Skin of body (tissue), 2 donors: ENCODE measurements around the gene ZC3H10. TPM values are rescaled to one million over a fixed set of nuclear protein-coding genes. Genes with fewer than 3 reads are reported as not detected.
"Not testable (repeated sequence)": the region's sequence is repeated elsewhere in the genome, so short reads cannot be mapped to it uniquely, and the experiment has no call there.

Experiments used
- DNase-seq: peaks from one replicate; lab custom pipeline; 2025; lab: John Stamatoyannopoulos, UW
- total RNA-seq: library from RNA; depleted of rRNA; stranded (reverse); fragments of >200 nt; gene quantifications from one replicate; pipeline ENCODE4 v1.2.3, GENCODE V29; 2014

The ZC3H10 gene
- 3.0 TPM for total RNA-seq

GRCh38 chr12:56117778-56118687 is at the start of gene ZC3H10:
Gene ZC3H10, plus strand, starts transcription at chr12:56118266. Its CDS starts 2,297 bp downstream, at chr12:56120563.
- DNase-seq: peak; percentile 99

GRCh38 chr12:56071648-56072047 is 46.4 kb upstream of the ZC3H10 start:
- no peak for DNase-seq

GRCh38 chr12:56074396-56074795 is 43.7 kb upstream of the ZC3H10 start:
- no peak for DNase-seq

GRCh38 chr12:56077966-56078365 is 40.1 kb upstream of the ZC3H10 start:
- not testable (repeated sequence) for DNase-seq

- DNase-seq: no peak
Observed at GRCh38 chr12:56078427-56078826, 39.6 kb upstream of the ZC3H10 start.

GRCh38 chr12:56078931-56079722 is 38.9 kb upstream of the ZC3H10 start:
- no peak for DNase-seq

GRCh38 chr12:56079723-56080555 is 38.1 kb upstream of the ZC3H10 start, which contains the start of gene ERBB3:
Gene ERBB3, plus strand, starts transcription at chr12:56080165. Its CDS starts 136 bp downstream, at chr12:56080301.
- peak; percentile 70 for DNase-seq

GRCh38 chr12:56080556-56081138 is 37.4 kb upstream of the ZC3H10 start:
- no peak for DNase-seq

- no peak for DNase-seq
Observed at GRCh38 chr12:56081393-56082347, 36.4 kb upstream of the ZC3H10 start.

GRCh38 chr12:56082382-56082781 is 35.7 kb upstream of the ZC3H10 start:
- DNase-seq: no peak

GRCh38 chr12:56082967-56083366 is 35.1 kb upstream of the ZC3H10 start:
- no peak for DNase-seq

- no peak for DNase-seq
Observed at GRCh38 chr12:56084958-56085543, 33.0 kb upstream of the ZC3H10 start.

- DNase-seq: no peak
Observed at GRCh38 chr12:56086096-56086495, 32.0 kb upstream of the ZC3H10 start.

GRCh38 chr12:56086608-56087007 is 31.5 kb upstream of the ZC3H10 start:
- no peak for DNase-seq

GRCh38 chr12:56087220-56087619 is 30.8 kb upstream of the ZC3H10 start:
- DNase-seq: no peak

GRCh38 chr12:56097738-56098137 is 20.3 kb upstream of the ZC3H10 start:
- no peak for DNase-seq

- DNase-seq: no peak
Observed at GRCh38 chr12:56098592-56098991, 19.5 kb upstream of the ZC3H10 start.

GRCh38 chr12:56099787-56100186 is 18.3 kb upstream of the ZC3H10 start:
- no peak for DNase-seq

- DNase-seq: no peak
Observed at GRCh38 chr12:56101045-56101444, 17.0 kb upstream of the ZC3H10 start.
